Left ventricle myocardium inferior (tissue), 1 donor: ENCODE measurements around the gene PLEKHN1. TPM values are rescaled to one million over a fixed set of nuclear protein-coding genes. Genes with fewer than 3 reads are reported as not detected.

Source experiments
- DNase-seq: peaks from one replicate; pipeline ENCODE4 v3.0.0-alpha.2; 2020
- H3K27ac ChIP-seq: fragments of 200-600 bp; replicated peaks from 2 replicates; pipeline ENCODE4 v1.8.0; 2021
- H3K27me3 ChIP-seq: fragments of 200-600 bp; 2 replicates; pipeline ENCODE4 v1.8.0; 2021; ENCODE audit warnings: low read depth
- H3K36me3 ChIP-seq: fragments of 200-600 bp; 2 replicates; pipeline ENCODE4 v1.8.0; 2021
- H3K4me1 ChIP-seq: fragments of 200-600 bp; 2 replicates; pipeline ENCODE4 v1.8.0; 2021
- H3K4me3 ChIP-seq: fragments of 200-600 bp; 2 replicates; pipeline ENCODE4 v1.8.0; 2021; ENCODE audit warnings: mild to moderate bottlenecking, moderate library complexity
- H3K9me3 ChIP-seq: fragments of 200-600 bp; replicated peaks from 2 replicates; pipeline ENCODE4 v1.8.0; 2021
- CTCF ChIP-seq: fragments of 200-600 bp; IDR thresholded peaks from 2 replicates; pipeline ENCODE4 v1.8.0; 2021; ENCODE audit warnings: antibody characterized with exemption, mild to moderate bottlenecking, borderline replicate concordance
- intact Hi-C: fragments of 100-400 bp; cut with micrococcal nuclease; formaldehyde crosslinking; loops from one replicate; pipeline ENCODE4 v1.11.0; 2022
- total RNA-seq: library from RNA; stranded (reverse); fragmentation: NEBNext Ultra II Directional; extraction: Animal tissue kit (Norgen Biotek cat#: 25700); gene quantifications from one replicate; pipeline ENCODE4 v1.2.1, GENCODE V29; 2021
- donor health status: DM: no; HTN: yes; CAD: no; lungs with severe emphysema.

The PLEKHN1 gene
- total RNA-seq, 1 donor from 2014 or later, result not detected

- Histone ChIP-seq H3K27ac (no peak overlapping the region), H3K36me3 (no peaks in the 10 kb centered on the region), H3K4me1 (peaks cover 44% of the 10 kb centered on the region), H3K4me3 (peak overlapping the region; percentile 77), H3K9me3 (peaks cover 5% of the 10 kb centered on the region), H3K27me3 (no peaks in the 10 kb centered on the region)
- intact Hi-C loops, result no loop called here
- no peak for TF ChIP-seq CTCF
- DNase-seq, result no peak
Measured at GRCh38 chr1:996851-997712, 30.8 kb downstream of the PLEKHN1 start.

GRCh38 chr1:997713-997992 is 31.4 kb downstream of the PLEKHN1 start:
- Histone ChIP-seq H3K27ac (no peak overlapping the region), H3K36me3 (no peaks in the 10 kb centered on the region), H3K9me3 (no peaks in the 10 kb centered on the region), H3K27me3 (no peaks in the 10 kb centered on the region), H3K4me1 (peaks cover 45% of the 10 kb centered on the region), H3K4me3 (peak overlapping the region; percentile 77)
- no peak for TF ChIP-seq CTCF
- intact Hi-C loops, result no loop called here
- no peak for DNase-seq

DNA sequence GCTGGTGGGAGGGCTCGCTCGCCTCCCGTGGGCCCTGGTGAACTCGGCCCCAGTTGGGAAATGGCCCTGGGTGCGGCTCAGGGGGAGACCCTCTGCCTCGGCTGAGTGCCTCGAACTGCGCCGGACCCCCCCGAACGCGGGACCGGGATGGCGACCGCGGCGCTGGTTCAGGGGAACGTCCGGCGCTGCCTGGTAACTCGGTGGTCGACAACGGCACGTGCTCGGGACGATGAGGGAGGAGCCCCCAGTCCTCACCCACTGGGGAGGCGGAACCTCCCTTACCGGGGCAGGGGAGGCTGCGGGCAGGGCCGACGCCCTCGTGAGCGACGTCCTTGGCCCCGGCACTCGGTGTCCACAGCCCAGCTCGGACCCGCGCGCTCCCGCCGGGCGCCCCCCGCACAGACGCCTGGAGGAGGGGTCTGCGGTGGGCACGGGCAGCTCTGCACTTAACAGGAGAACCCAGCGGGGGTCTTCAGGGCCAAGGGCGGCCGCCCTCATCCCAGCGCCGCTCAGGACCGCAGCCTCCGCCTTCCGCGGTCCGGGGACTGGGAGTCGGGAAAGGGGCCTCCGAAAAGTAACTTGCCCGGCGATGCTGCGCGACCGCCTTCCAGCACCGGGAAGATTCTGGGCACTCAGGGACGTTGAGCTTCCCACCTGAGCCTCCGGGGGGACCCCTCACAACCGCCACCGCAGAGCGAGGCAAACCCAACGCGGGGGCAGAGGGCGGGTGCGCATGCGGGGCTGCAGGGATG is 31.9 kb downstream of the PLEKHN1 start:
- Histone ChIP-seq H3K36me3 (no peaks in the 10 kb centered on the region), H3K4me1 (peaks cover 45% of the 10 kb centered on the region), H3K27me3 (no peaks in the 10 kb centered on the region), H3K27ac (peak overlapping the region; percentile 99), H3K9me3 (no peaks in the 10 kb centered on the region), H3K4me3 (peak overlapping the region; percentile 77)
- peak; percentile 2 for TF ChIP-seq CTCF
- DNase-seq, result no peak
- intact Hi-C loops, result no loop called here

DNA sequence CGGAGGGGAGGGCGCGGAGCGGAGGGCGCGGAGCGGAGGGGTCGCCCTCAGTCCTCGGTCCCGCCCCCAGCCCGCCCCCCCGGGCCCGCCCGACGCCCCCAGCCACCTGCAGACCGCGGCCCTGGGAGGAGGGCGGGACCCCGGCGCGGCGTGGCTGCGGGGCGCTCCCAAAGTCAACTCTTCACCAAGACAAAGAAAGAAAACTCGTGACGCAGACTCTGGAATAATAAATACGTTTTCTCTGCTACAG is 32.4 kb downstream of the PLEKHN1 start:
- peaks cover 45% of the 10 kb centered on the region for H3K4me1 ChIP-seq
- H3K4me3 ChIP-seq, result peak overlapping the region; percentile 77
- intact Hi-C loops, result no loop called here
- H3K36me3 ChIP-seq, result no peaks in the 10 kb centered on the region
- H3K9me3 ChIP-seq, result no peaks in the 10 kb centered on the region
- no peak for DNase-seq
- no peak for TF ChIP-seq CTCF
- peak overlapping the region; percentile 99 for H3K27ac ChIP-seq
- no peaks in the 10 kb centered on the region for H3K27me3 ChIP-seq

- H3K4me3 ChIP-seq, result peak overlapping the region; percentile 77
- no peaks in the 10 kb centered on the region for H3K27me3 ChIP-seq
- H3K36me3 ChIP-seq, result no peaks in the 10 kb centered on the region
- H3K9me3 ChIP-seq, result no peaks in the 10 kb centered on the region
- no peak for TF ChIP-seq CTCF
- peak overlapping the region; percentile 99 for H3K27ac ChIP-seq
- no peak for DNase-seq
- intact Hi-C loops, result no loop called here
- peaks cover 47% of the 10 kb centered on the region for H3K4me1 ChIP-seq
Measured at GRCh38 chr1:998995-999724, 32.9 kb downstream of the PLEKHN1 start.
